Epithelial cell of proximal tubule (primary cell): Measurements from ENCODE around the gene ZNF865. TPM values are rescaled to one million over a fixed set of nuclear protein-coding genes. Genes with fewer than 3 reads are reported as not detected.

Experiments
- DNase-seq: peaks from one replicate; pipeline ENCODE4 v3.0.0-alpha.2; 2011; ENCODE audit warnings: low read depth
- H3K4me3 ChIP-seq: 2 replicates; pipeline ENCODE4 v1.5.1; 2011; ENCODE audit warnings: low read depth, mild to moderate bottlenecking, low read length
- total RNA-seq: library from RNA; depleted of rRNA; stranded (reverse); fragments of >200 nt; gene quantifications from 2 replicates; pipeline ENCODE4 v1.2.3, GENCODE V29; 2015
- TF ChIP-seq, protein P1 (sequence below): conservative IDR thresholded peaks from 2 replicates; pipeline ENCODE4 v1.5.1; 2012; ENCODE audit warnings: low read depth, mild to moderate bottlenecking, low read length

ZNF865 gene
- total RNA-seq, 1 donor from 2014 or later, result 6.2 TPM

DNA sequence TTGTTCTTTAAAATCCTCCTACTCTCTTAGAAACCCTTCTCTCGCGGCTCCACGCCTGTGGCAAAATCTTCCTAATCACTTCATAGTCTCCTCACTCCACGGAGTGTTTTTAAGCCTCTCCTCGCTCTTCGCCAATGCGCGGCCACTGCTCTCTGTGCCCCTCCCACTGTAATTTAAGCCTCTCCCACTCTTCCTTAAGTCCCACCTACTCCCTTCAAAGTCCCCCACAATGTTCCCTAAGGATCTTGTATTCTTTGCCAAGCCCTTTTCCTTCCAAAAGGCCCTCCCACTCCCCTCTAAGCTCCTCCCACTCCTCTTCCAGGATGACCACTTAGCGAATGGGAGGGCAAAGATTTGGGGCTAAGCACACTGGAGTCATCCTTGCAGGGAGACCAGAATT, 7.4 kb upstream of the ZNF865 start:
- H3K4me3 ChIP-seq, result no peak overlapping the region
- no peak for DNase-seq
- TF ChIP-seq, protein P1, sequence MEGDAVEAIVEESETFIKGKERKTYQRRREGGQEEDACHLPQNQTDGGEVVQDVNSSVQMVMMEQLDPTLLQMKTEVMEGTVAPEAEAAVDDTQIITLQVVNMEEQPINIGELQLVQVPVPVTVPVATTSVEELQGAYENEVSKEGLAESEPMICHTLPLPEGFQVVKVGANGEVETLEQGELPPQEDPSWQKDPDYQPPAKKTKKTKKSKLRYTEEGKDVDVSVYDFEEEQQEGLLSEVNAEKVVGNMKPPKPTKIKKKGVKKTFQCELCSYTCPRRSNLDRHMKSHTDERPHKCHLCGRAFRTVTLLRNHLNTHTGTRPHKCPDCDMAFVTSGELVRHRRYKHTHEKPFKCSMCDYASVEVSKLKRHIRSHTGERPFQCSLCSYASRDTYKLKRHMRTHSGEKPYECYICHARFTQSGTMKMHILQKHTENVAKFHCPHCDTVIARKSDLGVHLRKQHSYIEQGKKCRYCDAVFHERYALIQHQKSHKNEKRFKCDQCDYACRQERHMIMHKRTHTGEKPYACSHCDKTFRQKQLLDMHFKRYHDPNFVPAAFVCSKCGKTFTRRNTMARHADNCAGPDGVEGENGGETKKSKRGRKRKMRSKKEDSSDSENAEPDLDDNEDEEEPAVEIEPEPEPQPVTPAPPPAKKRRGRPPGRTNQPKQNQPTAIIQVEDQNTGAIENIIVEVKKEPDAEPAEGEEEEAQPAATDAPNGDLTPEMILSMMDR, result no peak

GRCh38 chr19:55598719-55599467, 6.6 kb upstream of the ZNF865 start:
- TF ChIP-seq, protein P1, result no peak

GRCh38 chr19:55599468-55599841, 6.0 kb upstream of the ZNF865 start, which contains the start of gene FIZ1:
Gene FIZ1 (minus strand): TSS chr19:55599517. CDS start chr19:55597865, 1,652 bp downstream.
- peak within 1 kb of the TSS; percentile 82 for H3K4me3 ChIP-seq
- DNase-seq, result peak; percentile 85
- TF ChIP-seq, protein P1, result no peak

More at GRCh38 chr19:55598719-55599467, 6.6 kb upstream of the ZNF865 start:
- peak; percentile 90 for DNase-seq
- peak overlapping the region; percentile 82 for H3K4me3 ChIP-seq

GRCh38 chr19:55599842-55600661, 5.4 kb upstream of the ZNF865 start, which contains the start of gene ZNF524:
Gene ZNF524 (plus strand): TSS chr19:55600288. CDS start chr19:55602113, 1,825 bp downstream.
- TF ChIP-seq, protein P1, result no peak
- H3K4me3 ChIP-seq, result peak within 1 kb of the TSS; percentile 82
- no peak for DNase-seq

DNA sequence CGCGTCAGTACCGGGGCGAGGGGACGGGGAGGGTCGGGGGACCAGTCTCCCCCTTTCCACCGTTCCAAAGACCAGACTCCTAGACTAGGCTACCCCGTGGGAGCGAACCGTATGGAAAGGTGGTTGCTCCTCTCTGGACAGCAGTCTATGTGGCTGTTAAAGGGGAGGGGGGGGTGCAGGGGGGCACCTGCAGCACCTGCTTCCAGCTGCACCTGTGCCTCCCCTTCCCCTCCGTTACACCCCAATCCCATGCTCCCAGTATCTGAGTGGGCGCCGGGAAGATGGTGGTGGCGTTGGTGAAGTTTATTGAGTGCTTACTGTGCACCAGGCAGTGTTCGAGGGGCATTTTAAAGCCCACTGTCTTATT, 4.8 kb upstream of the ZNF865 start:
- no peak for DNase-seq
- TF ChIP-seq, protein P1, result no peak
- H3K4me3 ChIP-seq, result peak overlapping the region; percentile 82

GRCh38 chr19:55601084-55601483, 4.4 kb upstream of the ZNF865 start:
- DNase-seq, result no peak
- TF ChIP-seq, protein P1, result no peak

More at GRCh38 chr19:55601084-55601483, 4.4 kb upstream of the ZNF865 start:
- H3K4me3 ChIP-seq, result peak overlapping the region; percentile 82
